ENCODE measurements around the gene ZCCHC3.

Gene ZCCHC3

DNA sequence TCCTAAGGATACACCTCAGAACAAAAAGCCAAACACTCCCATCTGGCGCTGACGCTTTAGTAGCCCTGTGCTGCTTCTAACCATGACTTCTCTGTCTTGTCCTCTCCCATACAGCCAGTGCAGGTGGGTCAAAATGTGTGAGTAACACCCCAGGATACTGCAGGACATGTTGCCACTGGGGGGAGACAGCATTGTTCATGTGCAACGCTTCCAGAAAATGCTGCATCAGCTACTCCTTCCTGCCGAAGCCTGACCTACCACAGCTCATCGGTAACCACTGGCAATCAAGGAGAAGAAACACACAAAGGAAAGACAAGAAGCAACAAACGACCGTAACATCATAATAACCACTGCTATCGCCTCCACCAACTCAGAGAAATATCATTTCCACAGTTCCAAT is 38.4 kb upstream of the ZCCHC3 start:
- no peaks in the 10 kb centered on the region for H3K36me3 ChIP-seq (ENCODE audit: control insufficient read depth, insufficient read depth, low read length)
- no peaks in the 10 kb centered on the region for H3K27me3 ChIP-seq (replicated peaks; ENCODE audit: control insufficient read depth, insufficient read depth, low read length)
- H3K4me3 ChIP-seq (replicated peaks; ENCODE audit: low read depth, low read length), result no peak overlapping the region
- no peak for DNase-seq (ENCODE audit: extremely low read depth, insufficient read length)
- TF ChIP-seq, protein P1, sequence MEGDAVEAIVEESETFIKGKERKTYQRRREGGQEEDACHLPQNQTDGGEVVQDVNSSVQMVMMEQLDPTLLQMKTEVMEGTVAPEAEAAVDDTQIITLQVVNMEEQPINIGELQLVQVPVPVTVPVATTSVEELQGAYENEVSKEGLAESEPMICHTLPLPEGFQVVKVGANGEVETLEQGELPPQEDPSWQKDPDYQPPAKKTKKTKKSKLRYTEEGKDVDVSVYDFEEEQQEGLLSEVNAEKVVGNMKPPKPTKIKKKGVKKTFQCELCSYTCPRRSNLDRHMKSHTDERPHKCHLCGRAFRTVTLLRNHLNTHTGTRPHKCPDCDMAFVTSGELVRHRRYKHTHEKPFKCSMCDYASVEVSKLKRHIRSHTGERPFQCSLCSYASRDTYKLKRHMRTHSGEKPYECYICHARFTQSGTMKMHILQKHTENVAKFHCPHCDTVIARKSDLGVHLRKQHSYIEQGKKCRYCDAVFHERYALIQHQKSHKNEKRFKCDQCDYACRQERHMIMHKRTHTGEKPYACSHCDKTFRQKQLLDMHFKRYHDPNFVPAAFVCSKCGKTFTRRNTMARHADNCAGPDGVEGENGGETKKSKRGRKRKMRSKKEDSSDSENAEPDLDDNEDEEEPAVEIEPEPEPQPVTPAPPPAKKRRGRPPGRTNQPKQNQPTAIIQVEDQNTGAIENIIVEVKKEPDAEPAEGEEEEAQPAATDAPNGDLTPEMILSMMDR (IDR thresholded peaks at IDR 0.05; ENCODE audit: insufficient read depth, low read length, poor library complexity, severe bottlenecking), result peak; percentile 31

DNA sequence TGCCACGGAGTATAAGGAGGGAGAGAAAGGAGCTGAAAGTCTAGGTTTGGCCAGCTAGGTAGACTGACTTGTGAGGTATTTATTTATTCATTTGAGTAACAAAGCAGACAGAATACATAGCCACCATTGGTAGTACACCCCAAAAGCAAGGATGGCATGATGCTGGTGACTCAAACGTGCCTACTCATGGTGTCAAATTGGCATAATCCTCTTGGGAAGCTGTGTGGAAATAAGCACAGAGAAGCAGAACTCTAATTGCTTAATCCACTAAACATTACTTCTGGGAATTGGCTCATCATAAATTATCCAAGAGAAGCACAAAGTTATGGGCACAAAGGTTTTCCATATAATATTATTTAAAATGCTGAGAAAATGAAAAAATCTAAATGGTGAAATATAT is 37.4 kb upstream of the ZCCHC3 start:
- TF ChIP-seq, protein P1 (IDR thresholded peaks at IDR 0.05; ENCODE audit: insufficient read depth, low read length, poor library complexity, severe bottlenecking), result no peak
- Histone ChIP-seq H3K36me3 (ENCODE audit: control insufficient read depth, insufficient read depth, low read length) (no peaks in the 10 kb centered on the region), H3K27me3 (replicated peaks; ENCODE audit: control insufficient read depth, insufficient read depth, low read length) (no peaks in the 10 kb centered on the region), H3K4me3 (replicated peaks; ENCODE audit: low read depth, low read length) (no peak overlapping the region)
- DNase-seq (ENCODE audit: extremely low read depth, insufficient read length), result no peak

DNA sequence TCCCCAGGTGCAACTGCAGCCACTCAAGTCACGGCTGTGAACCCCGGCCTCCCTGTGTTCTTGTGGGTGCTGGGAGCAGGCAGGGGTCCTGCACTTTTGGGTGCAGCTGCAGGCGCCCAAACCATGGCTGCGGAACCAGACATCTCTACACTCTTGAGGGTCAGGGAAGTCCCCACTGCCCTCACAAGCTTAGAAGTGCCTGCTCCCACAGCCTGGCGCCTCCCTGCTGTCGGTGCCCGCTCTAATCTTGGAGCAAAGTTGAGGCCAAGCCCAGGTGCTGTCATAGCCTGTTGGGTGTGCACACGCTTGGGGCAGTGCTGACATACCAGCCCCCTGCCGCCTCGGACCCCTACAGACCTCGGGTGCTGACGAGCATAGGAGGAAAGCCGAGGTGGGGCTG is 33.7 kb upstream of the ZCCHC3 start:
- no peaks in the 10 kb centered on the region for H3K27me3 ChIP-seq (replicated peaks; ENCODE audit: control insufficient read depth, insufficient read depth, low read length)
- no peak for DNase-seq (ENCODE audit: extremely low read depth, insufficient read length)
- no peak overlapping the region for H3K4me3 ChIP-seq (replicated peaks; ENCODE audit: low read depth, low read length)
- TF ChIP-seq, protein P1 (IDR thresholded peaks at IDR 0.05; ENCODE audit: insufficient read depth, low read length, poor library complexity, severe bottlenecking), result no peak
- H3K36me3 ChIP-seq (ENCODE audit: control insufficient read depth, insufficient read depth, low read length), result no peaks in the 10 kb centered on the region

DNA sequence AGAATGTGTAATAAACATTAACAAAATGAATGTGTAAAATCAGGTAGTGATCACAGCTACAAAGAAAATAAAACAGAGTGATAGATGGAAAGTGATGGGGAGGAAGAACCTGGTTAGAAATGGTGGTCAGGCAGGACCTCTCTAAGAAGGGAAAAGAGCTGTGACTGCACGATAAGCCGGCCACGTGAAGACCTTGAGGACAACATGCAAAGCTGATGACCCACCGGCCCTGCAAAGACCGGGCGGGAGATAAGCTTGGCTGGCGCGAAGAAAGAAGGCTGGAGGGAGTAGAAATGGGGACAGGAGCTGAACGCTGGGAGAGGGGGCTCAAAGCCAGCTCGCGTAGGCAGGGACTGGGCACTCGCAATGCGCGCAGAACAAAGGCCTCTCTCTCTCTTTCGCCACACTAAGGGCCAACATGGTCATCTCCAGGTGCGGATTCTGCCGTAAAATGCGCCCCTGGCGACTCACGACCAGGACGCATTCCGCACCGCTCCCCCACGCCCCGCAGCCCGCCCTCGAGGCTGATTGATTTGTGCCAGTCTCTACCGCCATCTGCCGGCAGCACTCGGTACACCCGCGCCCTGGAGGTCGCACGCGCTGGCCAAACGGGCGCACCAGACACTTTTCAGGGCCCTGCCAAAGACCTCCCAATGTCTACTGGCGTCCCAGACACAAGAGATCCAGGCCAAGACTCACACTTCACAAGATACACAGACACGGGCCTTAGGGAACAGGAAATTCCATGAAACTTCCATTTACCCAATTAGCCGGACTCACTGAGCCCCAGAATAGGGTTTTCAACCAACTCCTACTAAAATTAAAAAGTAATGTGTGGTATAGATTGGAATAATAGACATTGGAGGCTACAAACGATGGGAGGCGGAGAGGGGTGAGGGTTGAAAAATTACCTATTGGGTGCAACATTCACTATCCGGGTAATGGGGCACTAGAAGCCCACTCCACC is 30.5 kb upstream of the ZCCHC3 start:
- Histone ChIP-seq H3K4me3 (replicated peaks; ENCODE audit: low read depth, low read length) (peak overlapping the region; percentile 47), H3K36me3 (ENCODE audit: control insufficient read depth, insufficient read depth, low read length) (no peaks in the 10 kb centered on the region), H3K27me3 (replicated peaks; ENCODE audit: control insufficient read depth, insufficient read depth, low read length) (no peaks in the 10 kb centered on the region)
- TF ChIP-seq, protein P1 (IDR thresholded peaks at IDR 0.05; ENCODE audit: insufficient read depth, low read length, poor library complexity, severe bottlenecking), result peak; percentile 97
- peak; percentile 88 for DNase-seq (ENCODE audit: extremely low read depth, insufficient read length)

DNA sequence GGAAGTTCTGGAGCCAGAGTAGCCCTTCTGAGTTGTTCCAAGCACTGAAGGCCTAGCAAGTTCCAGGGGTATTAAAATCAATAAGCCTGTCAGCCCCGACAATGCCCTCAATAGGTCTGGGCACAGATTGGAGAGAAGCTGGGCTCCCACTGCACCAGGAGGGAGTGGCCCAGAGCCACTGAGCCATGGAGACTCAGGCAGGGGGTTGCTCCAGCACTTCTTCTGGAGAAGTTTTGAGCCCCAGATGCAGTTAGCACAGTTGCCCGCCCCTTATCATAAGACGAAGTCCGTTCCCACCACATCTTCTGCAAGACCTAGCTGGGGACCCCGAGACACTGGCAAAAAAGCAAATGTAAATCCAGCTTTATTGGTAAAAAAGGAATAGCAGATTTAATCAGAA is 26.9 kb upstream of the ZCCHC3 start:
- H3K27me3 ChIP-seq (replicated peaks; ENCODE audit: control insufficient read depth, insufficient read depth, low read length), result no peaks in the 10 kb centered on the region
- TF ChIP-seq, protein P1 (IDR thresholded peaks at IDR 0.05; ENCODE audit: insufficient read depth, low read length, poor library complexity, severe bottlenecking), result no peak
- H3K4me3 ChIP-seq (replicated peaks; ENCODE audit: low read depth, low read length), result no peak overlapping the region
- no peaks in the 10 kb centered on the region for H3K36me3 ChIP-seq (ENCODE audit: control insufficient read depth, insufficient read depth, low read length)
- no peak for DNase-seq (ENCODE audit: extremely low read depth, insufficient read length)

All from GM06990 (cell line).